HG03095 (cell line): ENCODE data around the gene ENDOV.

Experiments
- ATAC-seq: cut with Tn5 transposase; IDR thresholded peaks from one replicate; pipeline ENCODE4 v1.9.1; 2021; ENCODE audit warnings: moderate library complexity; ENCODE audit not compliant: unreplicated experiment

ENDOV gene

GRCh38 chr17:80430446-80431245 lies 15.7 kb downstream of the ENDOV start:
- ATAC-seq = no peak

GRCh38 chr17:80431246-80432195 lies 16.6 kb downstream of the ENDOV start:
- no peak for ATAC-seq

GRCh38 chr17:80432350-80432955 lies 17.5 kb downstream of the ENDOV start:
- no peak for ATAC-seq

GRCh38 chr17:80432961-80433550 lies 18.1 kb downstream of the ENDOV start:
- ATAC-seq = no peak

DNA sequence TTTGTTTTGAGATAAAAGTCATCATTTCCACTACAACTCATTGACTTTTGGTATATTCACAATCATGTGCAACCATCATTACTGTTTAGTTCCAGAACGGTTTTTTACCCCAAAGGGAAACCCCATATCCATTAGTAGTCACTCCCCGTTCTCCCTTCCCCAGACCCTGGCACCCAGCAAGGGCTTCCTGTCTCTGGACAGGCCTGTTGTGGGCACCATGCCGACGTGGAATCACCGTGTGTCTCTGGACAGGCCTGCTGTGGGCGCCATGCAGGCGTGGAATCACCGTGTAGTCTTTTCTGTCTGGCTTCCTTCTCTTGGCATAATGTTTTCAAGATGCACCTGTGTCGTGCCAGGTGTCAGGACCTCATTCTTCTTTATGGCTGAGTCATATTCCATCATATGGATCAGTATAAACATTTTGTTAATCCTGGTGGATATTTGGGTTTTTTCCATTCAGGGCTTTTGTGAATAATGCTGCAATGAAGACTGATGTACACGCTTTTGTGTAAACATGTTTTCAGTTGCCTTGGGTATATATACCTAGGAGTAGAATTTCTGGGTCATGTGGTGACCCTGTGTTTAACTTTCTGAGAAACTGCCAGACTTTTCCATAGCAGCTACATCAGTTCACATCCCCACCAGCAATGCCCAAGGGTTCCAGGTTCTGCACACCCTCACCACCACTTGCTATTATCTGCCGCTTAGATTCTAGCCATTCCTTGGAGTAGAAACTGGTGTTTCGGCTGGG lies 19.1 kb downstream of the ENDOV start:
- no peak for ATAC-seq

DNA sequence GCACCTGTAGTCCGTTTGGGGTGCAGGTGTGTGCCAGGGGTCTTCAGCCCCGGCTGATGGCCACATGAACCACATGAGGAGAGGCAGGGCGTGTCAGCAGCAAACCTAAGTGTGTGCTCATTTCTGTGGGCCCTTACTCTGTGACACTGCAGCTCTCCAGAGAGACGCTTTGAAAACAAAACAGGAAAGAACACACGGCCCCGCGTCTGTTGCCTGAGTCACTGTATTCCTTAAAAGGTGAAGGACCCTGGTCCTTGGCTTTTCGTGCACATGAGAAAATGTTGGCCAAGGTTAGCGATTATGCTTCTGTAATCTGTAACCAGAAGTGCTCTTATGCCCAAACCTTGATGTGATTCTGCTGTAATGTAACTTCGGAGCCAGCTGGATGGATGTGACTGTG lies 22.6 kb downstream of the ENDOV start:
- ATAC-seq = no peak

GRCh38 chr17:80438806-80439205 lies 23.8 kb downstream of the ENDOV start:
- ATAC-seq = no peak

DNA sequence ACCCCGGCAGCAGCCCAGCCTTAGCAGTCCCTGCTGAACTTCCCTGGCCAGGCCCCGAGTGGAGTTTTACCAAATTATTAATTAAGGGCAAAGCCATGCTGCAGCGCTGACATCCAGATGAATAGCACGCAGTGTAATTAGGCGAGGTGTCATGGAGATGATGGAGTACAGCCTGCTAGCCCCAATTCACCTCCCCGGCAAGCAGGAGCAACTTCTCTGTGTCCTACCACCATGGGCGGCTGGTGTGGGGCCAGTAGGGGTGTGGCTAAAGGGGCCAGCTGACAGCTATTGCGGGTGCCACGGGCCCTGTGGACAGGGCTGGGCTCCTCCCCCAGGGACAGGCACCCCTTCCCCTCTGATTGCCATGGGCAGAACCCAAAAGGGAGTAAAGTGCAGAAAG lies 24.5 kb downstream of the ENDOV start:
- ATAC-seq = no peak

- ATAC-seq = no peak
Measured at GRCh38 chr17:80441133-80441578, 26.2 kb downstream of the ENDOV start.

- ATAC-seq = no peak
Measured at GRCh38 chr17:80441598-80442322, 26.8 kb downstream of the ENDOV start.

DNA sequence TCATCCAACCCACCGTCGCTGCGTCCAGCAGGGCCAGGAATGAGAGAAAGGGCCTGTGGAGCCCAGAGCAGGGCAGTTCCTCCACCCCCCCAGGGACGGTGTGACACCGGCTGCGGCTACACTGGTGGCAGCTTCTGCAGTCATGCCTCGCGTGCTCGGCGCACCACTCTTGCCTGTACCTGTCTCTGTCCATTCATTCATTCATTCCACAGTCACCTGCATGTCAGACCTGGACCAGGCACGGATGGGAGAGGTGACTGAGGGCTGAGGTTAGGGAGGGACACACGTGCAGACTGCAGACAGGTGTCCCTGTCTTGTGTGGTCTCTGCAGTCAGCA lies 27.3 kb downstream of the ENDOV start:
- ATAC-seq = no peak

GRCh38 chr17:80442764-80443163 lies 27.8 kb downstream of the ENDOV start:
- ATAC-seq = no peak

GRCh38 chr17:80443498-80443897 lies 28.5 kb downstream of the ENDOV start:
- no peak for ATAC-seq

- no peak for ATAC-seq
Measured at GRCh38 chr17:80443916-80444643, 29.1 kb downstream of the ENDOV start.

DNA sequence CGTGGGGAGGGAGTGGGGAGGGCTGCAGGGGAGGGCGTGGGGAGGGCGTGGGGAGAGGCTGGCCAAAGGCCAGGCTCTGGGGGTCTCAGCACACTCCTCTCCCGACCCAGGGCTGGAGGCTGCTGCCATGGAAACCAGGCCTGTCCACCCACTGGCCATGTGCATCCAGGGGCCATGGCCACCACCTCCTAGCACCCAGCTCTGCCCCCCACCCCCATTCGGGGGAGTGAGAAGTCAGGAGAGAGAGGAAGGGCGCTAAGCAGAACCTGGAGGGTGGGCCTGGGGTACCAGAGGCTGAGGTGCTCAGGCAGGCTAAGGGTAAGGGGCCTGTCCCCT lies 29.6 kb downstream of the ENDOV start:
- ATAC-seq = no peak

DNA sequence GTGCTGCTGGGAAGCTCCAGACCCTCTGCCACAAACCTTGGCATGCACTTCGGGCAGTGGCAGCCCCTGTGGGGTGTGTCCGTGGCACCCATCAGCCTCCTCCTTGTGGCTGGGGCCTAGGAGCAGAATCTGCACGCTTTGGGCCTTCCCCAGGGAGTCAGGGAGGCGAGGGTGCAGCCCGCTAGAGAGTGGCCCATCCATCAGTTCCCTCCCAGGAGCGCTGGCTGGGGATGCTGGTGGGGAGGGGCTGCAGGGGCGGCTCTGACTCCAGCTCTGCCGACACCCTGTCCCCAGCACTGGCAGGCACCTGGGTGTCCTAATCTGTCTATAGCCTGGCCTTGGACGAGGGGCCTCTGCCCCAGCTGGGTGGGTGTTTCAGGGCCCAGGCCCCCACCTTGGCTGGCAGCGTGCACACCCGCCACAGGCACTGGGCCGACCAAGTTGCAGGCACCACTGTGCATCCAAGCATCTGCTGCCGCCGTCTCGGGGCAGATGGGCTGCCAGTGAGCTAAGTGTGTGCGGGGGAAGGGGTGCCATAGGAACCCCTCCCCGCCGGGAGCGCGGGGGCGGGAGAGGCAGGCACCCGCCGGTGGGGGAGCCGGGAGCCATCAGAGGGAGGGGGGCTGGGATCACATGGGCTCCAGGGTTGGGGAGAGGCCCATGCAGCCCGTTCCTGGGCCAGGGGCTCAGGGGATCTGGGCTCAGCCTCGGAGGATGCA lies 30.2 kb downstream of the ENDOV start:
- no peak for ATAC-seq

DNA sequence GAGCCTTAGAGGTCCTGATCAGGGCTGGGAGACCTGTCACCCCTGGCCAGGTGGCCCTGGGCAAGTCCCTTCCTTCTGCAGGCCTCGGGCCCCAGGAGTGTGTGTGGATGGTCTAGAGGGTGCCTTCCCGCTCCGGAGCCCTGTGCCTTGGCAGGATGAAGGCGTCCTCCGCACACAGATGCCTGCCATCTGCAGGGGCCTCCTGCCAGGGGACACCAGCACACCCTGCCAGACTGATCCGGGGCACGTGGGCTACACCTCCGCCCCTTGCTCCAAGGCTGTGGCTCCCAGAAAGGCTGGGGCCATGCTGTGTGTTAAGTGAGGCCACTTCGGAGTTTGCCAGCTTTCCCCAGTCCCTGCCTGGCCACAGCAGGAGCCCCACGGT lies 30.8 kb downstream of the ENDOV start:
- ATAC-seq = no peak

DNA sequence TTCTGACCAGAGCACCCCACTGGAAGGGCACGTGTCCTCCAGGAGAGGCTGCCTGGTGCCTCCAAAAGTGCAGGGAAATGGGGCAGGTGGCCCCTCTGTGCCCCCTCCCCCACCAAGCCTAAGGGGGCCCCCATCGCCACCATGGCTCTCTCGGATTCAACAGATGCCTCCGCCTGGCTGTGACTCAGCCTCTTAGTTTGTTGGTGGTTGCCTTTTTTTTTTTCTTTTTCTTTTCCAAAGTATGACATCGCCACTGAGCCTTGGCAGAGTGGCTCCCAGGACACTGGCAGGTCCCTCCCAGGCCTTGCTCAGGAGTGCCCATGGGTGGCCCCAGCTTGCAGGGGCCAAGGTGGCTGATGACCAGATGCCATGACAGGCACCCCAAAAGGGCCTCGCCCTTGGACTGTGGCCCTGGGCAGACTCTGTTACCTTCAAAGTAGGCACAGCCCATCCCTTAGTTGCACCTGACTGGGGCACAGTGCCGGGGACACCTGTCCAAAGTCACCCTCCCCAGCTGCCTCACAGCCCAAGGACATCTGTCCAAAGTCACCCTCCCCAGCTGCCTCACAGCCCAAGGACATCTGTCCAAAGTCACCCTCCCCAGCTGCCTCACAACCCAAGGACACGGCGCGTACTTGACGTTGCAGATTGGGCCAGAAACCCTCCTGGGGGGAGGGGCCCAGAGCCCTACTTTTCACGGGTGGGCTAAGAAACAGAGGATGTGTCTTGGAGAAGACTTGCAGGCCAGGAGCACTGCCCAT lies 31.9 kb downstream of the ENDOV start:
- ATAC-seq = no peak
